ENCODE measurements around the gene RAB28. TPM values are rescaled to one million over a fixed set of nuclear protein-coding genes. Genes with fewer than 3 reads are reported as not detected.
A peak's percentile ranks its signal among the peaks of the same experiment; 100 is the strongest.

The RAB28 gene
- total and polyA plus RNA-seq, 2 experiments from 2014 or later, result 15.3 to 23.9 TPM

- TF ChIP-seq CTCF (conservative IDR thresholded peaks at IDR 0.05; ENCODE audit: low read depth in 2 of 2), result no peak
- TF ChIP-seq JUNB (IDR thresholded peaks at IDR 0.05; ENCODE audit: unreplicated experiment), result no peak
- no peak for TF ChIP-seq ZNF114 (CRISPR knock-in tag; IDR thresholded peaks at IDR 0.05)
- no peak for TF ChIP-seq EZH2 (IDR thresholded peaks at IDR 0.05; ENCODE audit: low read depth, unreplicated experiment)
- TF ChIP-seq CREB1 (CRISPR knock-in tag; IDR thresholded peaks at IDR 0.05; ENCODE audit: low read depth), result no peak
- TF ChIP-seq ZNF331 (CRISPR knock-in tag; IDR thresholded peaks at IDR 0.05; ENCODE audit: low read depth), result no peak
- Histone ChIP-seq H3K27ac (ENCODE audit: low read depth) (peak overlapping the region; percentile 97), H3K4me1 (ENCODE audit: insufficient read depth) (peaks cover 9% of the 10 kb centered on the region), H3K4me2 (peak overlapping the region; percentile 92), H3K27me3 (ENCODE audit: insufficient read depth) (no peaks in the 10 kb centered on the region), H3F3A (replicated peaks; ENCODE audit: low read depth) (0 out of 2 replicates have a peak, but pooled peaks cover 2% of the 10 kb centered on the region), H3K36me3 (ENCODE audit: insufficient read depth) (no peaks in the 10 kb centered on the region), H3K79me2 (replicated peaks; ENCODE audit: insufficient read depth) (peaks cover 37% of the 10 kb centered on the region), H3K9me2 (ENCODE audit: insufficient read depth) (no peaks in the 10 kb centered on the region), H4K20me1 (replicated peaks; ENCODE audit: insufficient read depth) (0 out of 2 replicates have a peak, but pooled peaks cover 7% of the 10 kb centered on the region), H2AFZ (peak overlapping the region; percentile 28; the same call in 1 of the 2 replicates), H3K4me3 (peak overlapping the region; percentile 80)
- Mint-ChIP-seq H3K4me1 (peaks cover 18% of the 10 kb centered on the region), H3K27me3 (ENCODE audit: insufficient read depth, low read depth, poor library complexity) (peaks cover 13% of the 10 kb centered on the region), H3K27ac (peak overlapping the region; percentile 93), H3K4me3 (peak overlapping the region; percentile 97), H3K9me3 (peaks cover 5% of the 10 kb centered on the region; the same call in 2 of the 3 replicates), H3K36me3 (ENCODE audit: low read depth) (no peaks in the 10 kb centered on the region)
- DNase-seq (ENCODE audit: low spot score) (peak; percentile 47), ATAC-seq (peak; percentile 13)
These were observed 888 bp downstream of the RAB28 start for GRCh38 chr4:13483136-13483767.

- Histone ChIP-seq H3F3A (replicated peaks; ENCODE audit: low read depth) (0 out of 2 replicates have a peak, but pooled peaks cover 2% of the 10 kb centered on the region), H3K27me3 (ENCODE audit: insufficient read depth) (no peaks in the 10 kb centered on the region), H3K79me2 (replicated peaks; ENCODE audit: insufficient read depth) (peaks cover 37% of the 10 kb centered on the region), H3K4me3 (no peak overlapping the region), H3K4me1 (ENCODE audit: insufficient read depth) (peaks cover 9% of the 10 kb centered on the region), H3K9me2 (ENCODE audit: insufficient read depth) (no peaks in the 10 kb centered on the region), H3K36me3 (ENCODE audit: insufficient read depth) (no peaks in the 10 kb centered on the region), H4K20me1 (replicated peaks; ENCODE audit: insufficient read depth) (0 out of 2 replicates have a peak, but pooled peaks cover 7% of the 10 kb centered on the region), H3K4me2 (no peak overlapping the region), H3K27ac (ENCODE audit: low read depth) (no peak overlapping the region), H2AFZ (no peak overlapping the region)
- peaks cover 13% of the 10 kb centered on the region for H3K27me3 Mint-ChIP-seq (ENCODE audit: insufficient read depth, low read depth, poor library complexity)
- H3K9me3 Mint-ChIP-seq, result no peaks in the 10 kb centered on the region; the same call in 2 of the 3 replicates
- no peak for ATAC-seq
- no peak for DNase-seq (ENCODE audit: low spot score)
- H3K27ac Mint-ChIP-seq, result no peak overlapping the region
- H3K4me3 Mint-ChIP-seq, result peak overlapping the region; percentile 23; the same call in 2 of the 3 replicates
- H3K36me3 Mint-ChIP-seq (ENCODE audit: low read depth), result no peaks in the 10 kb centered on the region
- peaks cover 18% of the 10 kb centered on the region for H3K4me1 Mint-ChIP-seq
- TF ChIP-seq ETS1 (IDR thresholded peaks at IDR 0.05), result no peak
- no peak for TF ChIP-seq ZNF114 (CRISPR knock-in tag; IDR thresholded peaks at IDR 0.05)
- no peak for TF ChIP-seq ZNF462 (CRISPR knock-in tag; IDR thresholded peaks at IDR 0.05)
- no peak for TF ChIP-seq POLR2AphosphoS5 (IDR thresholded peaks at IDR 0.05; ENCODE audit: low read depth)
- TF ChIP-seq JUNB (IDR thresholded peaks at IDR 0.05; ENCODE audit: unreplicated experiment), result no peak
- no peak for TF ChIP-seq NANOG (IDR thresholded peaks at IDR 0.05; ENCODE audit: borderline replicate concordance)
- TF ChIP-seq EZH2phosphoT487 (IDR thresholded peaks at IDR 0.05; ENCODE audit: unreplicated experiment), result no peak
These were observed 2.6 kb downstream of the RAB28 start for GRCh38 chr4:13481569-13481968.
